Liver (tissue), 3 donors: ENCODE results near the gene WRNIP1.

Experiments used
- FOXA1 ChIP-seq: IDR thresholded peaks from 2 replicates; pipeline ENCODE4 v1.6.1; 2016; ENCODE audit warnings: antibody characterized with exemption
- MAX ChIP-seq: IDR thresholded peaks from 2 replicates; pipeline ENCODE4 v1.6.1; 2016; ENCODE audit warnings: antibody characterized with exemption
- TAF1 ChIP-seq: conservative IDR thresholded peaks from 2 replicates; pipeline ENCODE4 v1.6.1; 2016; ENCODE audit warnings: antibody characterized with exemption, mild to moderate bottlenecking
- ZBTB33 ChIP-seq: IDR thresholded peaks from 2 replicates; pipeline ENCODE4 v1.6.1; 2016; ENCODE audit warnings: antibody characterized with exemption
- TF ChIP-seq, protein P1 (sequence below): fragments of 150-350 bp; IDR thresholded peaks from 2 replicates; pipeline ENCODE4 v1.5.1; 2017; ENCODE audit warnings: improper control_type of control experiment, low read depth, low read length; ENCODE audit not compliant: missing input control
- TF ChIP-seq, protein P2 (sequence below): IDR thresholded peaks from 2 replicates; pipeline ENCODE4 v1.6.1; 2016; ENCODE audit warnings: antibody characterized with exemption
- donor health status: healthy.
- donor health status: healthy.

DNA sequence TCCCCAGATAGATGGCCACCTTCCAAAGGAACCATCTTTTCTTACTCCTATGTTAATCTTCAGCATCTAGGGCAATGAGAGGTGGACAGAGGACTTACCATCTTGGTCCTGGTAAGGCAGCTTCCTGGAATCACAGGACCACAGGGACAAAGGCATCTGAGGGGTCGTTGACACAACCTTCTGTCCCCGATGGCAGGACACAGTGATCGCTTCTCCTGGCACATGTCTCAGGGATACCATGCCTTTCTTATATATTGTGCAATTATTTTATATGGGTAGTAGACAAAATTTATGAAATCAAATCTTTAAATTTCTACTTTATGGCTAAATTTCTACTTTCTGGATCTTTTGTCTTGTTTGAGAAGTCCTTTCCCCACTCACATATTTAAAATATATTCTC lies 56.4 kb downstream of the WRNIP1 start:
- TF ChIP-seq, protein P1, sequence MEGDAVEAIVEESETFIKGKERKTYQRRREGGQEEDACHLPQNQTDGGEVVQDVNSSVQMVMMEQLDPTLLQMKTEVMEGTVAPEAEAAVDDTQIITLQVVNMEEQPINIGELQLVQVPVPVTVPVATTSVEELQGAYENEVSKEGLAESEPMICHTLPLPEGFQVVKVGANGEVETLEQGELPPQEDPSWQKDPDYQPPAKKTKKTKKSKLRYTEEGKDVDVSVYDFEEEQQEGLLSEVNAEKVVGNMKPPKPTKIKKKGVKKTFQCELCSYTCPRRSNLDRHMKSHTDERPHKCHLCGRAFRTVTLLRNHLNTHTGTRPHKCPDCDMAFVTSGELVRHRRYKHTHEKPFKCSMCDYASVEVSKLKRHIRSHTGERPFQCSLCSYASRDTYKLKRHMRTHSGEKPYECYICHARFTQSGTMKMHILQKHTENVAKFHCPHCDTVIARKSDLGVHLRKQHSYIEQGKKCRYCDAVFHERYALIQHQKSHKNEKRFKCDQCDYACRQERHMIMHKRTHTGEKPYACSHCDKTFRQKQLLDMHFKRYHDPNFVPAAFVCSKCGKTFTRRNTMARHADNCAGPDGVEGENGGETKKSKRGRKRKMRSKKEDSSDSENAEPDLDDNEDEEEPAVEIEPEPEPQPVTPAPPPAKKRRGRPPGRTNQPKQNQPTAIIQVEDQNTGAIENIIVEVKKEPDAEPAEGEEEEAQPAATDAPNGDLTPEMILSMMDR = no peak
- TF ChIP-seq FOXA1 (no peak), TAF1 (no peak), ZBTB33 (no peak), MAX (no peak)
- TF ChIP-seq, protein P2, sequence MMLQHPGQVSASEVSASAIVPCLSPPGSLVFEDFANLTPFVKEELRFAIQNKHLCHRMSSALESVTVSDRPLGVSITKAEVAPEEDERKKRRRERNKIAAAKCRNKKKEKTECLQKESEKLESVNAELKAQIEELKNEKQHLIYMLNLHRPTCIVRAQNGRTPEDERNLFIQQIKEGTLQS = no peak
